ENCODE data around the gene CFAP54.

Gene CFAP54

DNA sequence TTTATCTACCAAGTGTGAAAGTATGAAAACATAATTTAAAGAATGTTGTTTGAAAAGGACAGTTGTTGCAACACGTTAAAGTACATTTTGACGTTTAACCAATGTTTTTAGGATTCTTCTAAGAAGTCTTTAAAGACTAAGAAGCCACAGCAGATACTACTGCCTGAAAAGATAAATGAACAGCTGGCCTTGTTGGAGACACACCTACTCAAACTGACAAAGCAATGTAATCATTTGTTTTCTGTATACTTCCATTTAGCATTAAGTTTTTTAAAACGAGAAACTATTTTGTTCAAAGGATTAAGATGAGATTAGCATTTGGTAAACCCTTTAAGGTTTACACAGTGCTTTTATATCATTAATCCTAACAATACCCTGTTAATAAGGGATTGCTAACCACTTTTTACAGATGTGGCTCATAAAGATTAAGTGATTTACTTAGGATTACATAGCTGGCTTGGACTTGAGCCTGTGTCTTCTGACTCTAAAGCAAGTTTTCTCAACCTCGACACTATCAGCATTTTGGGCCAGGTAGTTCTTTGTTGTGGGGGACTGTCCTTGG is 134.4 kb downstream of the CFAP54 start:
- Histone ChIP-seq H3K4me3 (IDR thresholded peaks at IDR 0.05; ENCODE audit: insufficient read depth, low read depth, low read length) (no peak overlapping the region), H3K4me1 (ENCODE audit: low read depth, poor library complexity, severe bottlenecking) (no peaks in the 10 kb centered on the region), H4K20me1 (ENCODE audit: insufficient read depth) (no peaks in the 10 kb centered on the region), H2AFZ (ENCODE audit: low read depth) (no peak overlapping the region), H3K27ac (no peak overlapping the region), H3K36me3 (ENCODE audit: insufficient read depth) (no peaks in the 10 kb centered on the region), H3K9ac (no peak overlapping the region), H3K4me2 (no peak overlapping the region), H3K79me2 (ENCODE audit: insufficient read depth, low read depth) (no peaks in the 10 kb centered on the region), H3K27me3 (ENCODE audit: insufficient read depth, low read depth) (no peaks in the 10 kb centered on the region)
- TF ChIP-seq, protein P1, sequence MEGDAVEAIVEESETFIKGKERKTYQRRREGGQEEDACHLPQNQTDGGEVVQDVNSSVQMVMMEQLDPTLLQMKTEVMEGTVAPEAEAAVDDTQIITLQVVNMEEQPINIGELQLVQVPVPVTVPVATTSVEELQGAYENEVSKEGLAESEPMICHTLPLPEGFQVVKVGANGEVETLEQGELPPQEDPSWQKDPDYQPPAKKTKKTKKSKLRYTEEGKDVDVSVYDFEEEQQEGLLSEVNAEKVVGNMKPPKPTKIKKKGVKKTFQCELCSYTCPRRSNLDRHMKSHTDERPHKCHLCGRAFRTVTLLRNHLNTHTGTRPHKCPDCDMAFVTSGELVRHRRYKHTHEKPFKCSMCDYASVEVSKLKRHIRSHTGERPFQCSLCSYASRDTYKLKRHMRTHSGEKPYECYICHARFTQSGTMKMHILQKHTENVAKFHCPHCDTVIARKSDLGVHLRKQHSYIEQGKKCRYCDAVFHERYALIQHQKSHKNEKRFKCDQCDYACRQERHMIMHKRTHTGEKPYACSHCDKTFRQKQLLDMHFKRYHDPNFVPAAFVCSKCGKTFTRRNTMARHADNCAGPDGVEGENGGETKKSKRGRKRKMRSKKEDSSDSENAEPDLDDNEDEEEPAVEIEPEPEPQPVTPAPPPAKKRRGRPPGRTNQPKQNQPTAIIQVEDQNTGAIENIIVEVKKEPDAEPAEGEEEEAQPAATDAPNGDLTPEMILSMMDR (conservative IDR thresholded peaks at IDR 0.05; ENCODE audit: low read depth, low read length) = no peak

DNA sequence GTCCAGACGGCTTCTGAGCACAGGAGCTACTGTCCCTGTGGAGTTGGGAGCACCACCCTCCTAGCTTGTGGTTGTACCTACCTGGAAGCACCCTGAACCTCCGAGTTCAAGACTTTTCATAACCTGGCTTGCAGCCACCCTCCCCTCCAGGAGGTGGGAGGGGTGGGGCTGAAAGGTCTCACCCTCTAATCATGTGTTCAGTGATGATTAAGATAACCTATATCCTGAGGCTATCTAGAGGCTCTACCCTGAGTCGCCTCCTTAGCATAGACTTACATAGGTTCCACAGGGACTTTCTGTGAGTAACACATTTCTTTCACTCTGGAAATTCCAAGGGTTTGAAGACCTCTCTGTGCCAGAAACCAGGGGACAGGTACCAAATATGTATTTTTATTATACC is 146.5 kb downstream of the CFAP54 start:
- no peak overlapping the region for H3K9ac ChIP-seq
- H3K36me3 ChIP-seq (ENCODE audit: insufficient read depth) = no peaks in the 10 kb centered on the region
- no peak overlapping the region for H3K27ac ChIP-seq
- no peaks in the 10 kb centered on the region for H4K20me1 ChIP-seq (ENCODE audit: insufficient read depth)
- H3K4me3 ChIP-seq (IDR thresholded peaks at IDR 0.05; ENCODE audit: insufficient read depth, low read depth, low read length) = no peak overlapping the region
- no peaks in the 10 kb centered on the region for H3K27me3 ChIP-seq (ENCODE audit: insufficient read depth, low read depth)
- no peak overlapping the region for H2AFZ ChIP-seq (ENCODE audit: low read depth)
- no peaks in the 10 kb centered on the region for H3K79me2 ChIP-seq (ENCODE audit: insufficient read depth, low read depth)
- no peak overlapping the region for H3K4me2 ChIP-seq
- TF ChIP-seq, protein P1 (conservative IDR thresholded peaks at IDR 0.05; ENCODE audit: low read depth, low read length) = no peak
- no peaks in the 10 kb centered on the region for H3K4me1 ChIP-seq (ENCODE audit: low read depth, poor library complexity, severe bottlenecking)

DNA sequence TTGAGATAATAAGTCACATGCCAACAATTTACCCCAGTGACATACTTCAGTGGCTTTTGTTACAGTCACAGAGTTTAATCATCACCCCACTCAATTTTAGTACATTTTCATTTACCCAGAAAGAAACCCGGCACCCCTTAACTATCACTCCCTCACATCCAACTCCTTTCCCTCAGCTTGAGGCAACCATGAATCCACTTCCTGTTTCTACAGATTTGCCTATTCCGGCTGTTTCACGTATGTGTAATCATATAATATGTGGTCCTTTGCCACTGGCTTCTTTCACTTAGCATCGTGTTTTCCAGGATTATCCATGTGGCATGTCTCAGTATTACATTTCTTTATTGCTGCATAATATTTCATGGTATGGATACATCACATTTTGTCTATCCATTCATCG is 147.5 kb downstream of the CFAP54 start:
- no peaks in the 10 kb centered on the region for H3K4me1 ChIP-seq (ENCODE audit: low read depth, poor library complexity, severe bottlenecking)
- H3K36me3 ChIP-seq (ENCODE audit: insufficient read depth) = no peaks in the 10 kb centered on the region
- H3K27me3 ChIP-seq (ENCODE audit: insufficient read depth, low read depth) = no peaks in the 10 kb centered on the region
- H3K27ac ChIP-seq = no peak overlapping the region
- no peak overlapping the region for H2AFZ ChIP-seq (ENCODE audit: low read depth)
- H3K4me3 ChIP-seq (IDR thresholded peaks at IDR 0.05; ENCODE audit: insufficient read depth, low read depth, low read length) = no peak overlapping the region
- TF ChIP-seq, protein P1 (conservative IDR thresholded peaks at IDR 0.05; ENCODE audit: low read depth, low read length) = no peak
- H3K9ac ChIP-seq = no peak overlapping the region
- H4K20me1 ChIP-seq (ENCODE audit: insufficient read depth) = no peaks in the 10 kb centered on the region
- H3K79me2 ChIP-seq (ENCODE audit: insufficient read depth, low read depth) = no peaks in the 10 kb centered on the region
- no peak overlapping the region for H3K4me2 ChIP-seq

DNA sequence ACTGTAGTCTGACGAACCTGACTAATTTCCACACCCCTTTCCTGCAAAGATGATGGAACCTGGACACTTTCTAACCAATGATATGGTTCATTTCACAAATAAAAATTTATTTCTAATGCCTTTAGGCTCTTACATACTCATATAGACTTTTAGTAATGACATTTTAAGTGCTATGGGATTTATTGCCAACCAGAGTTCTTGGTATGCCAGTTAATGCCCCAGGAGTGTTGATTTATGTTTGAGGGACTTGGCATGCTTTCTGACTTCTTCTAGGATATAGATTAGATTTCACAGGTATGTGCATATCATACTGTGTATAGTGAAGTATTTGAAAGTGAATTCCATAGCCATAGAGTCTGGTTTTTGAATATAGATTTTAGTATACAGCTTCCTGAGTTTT is 159.5 kb downstream of the CFAP54 start:
- Histone ChIP-seq H3K27ac (no peak overlapping the region), H3K27me3 (ENCODE audit: insufficient read depth, low read depth) (no peaks in the 10 kb centered on the region), H4K20me1 (ENCODE audit: insufficient read depth) (no peaks in the 10 kb centered on the region), H3K4me2 (no peak overlapping the region), H3K4me1 (ENCODE audit: low read depth, poor library complexity, severe bottlenecking) (no peaks in the 10 kb centered on the region), H3K4me3 (IDR thresholded peaks at IDR 0.05; ENCODE audit: insufficient read depth, low read depth, low read length) (no peak overlapping the region), H3K79me2 (ENCODE audit: insufficient read depth, low read depth) (no peaks in the 10 kb centered on the region), H3K36me3 (ENCODE audit: insufficient read depth) (no peaks in the 10 kb centered on the region), H2AFZ (ENCODE audit: low read depth) (no peak overlapping the region), H3K9ac (no peak overlapping the region)
- TF ChIP-seq, protein P1 (conservative IDR thresholded peaks at IDR 0.05; ENCODE audit: low read depth, low read length) = no peak
